ENCODE data around the gene MT1M.
"Not testable (repeated sequence)": the region's sequence is repeated elsewhere in the genome, so short reads cannot be mapped to it uniquely, and the experiment has no call there.

The MT1M gene

DNA sequence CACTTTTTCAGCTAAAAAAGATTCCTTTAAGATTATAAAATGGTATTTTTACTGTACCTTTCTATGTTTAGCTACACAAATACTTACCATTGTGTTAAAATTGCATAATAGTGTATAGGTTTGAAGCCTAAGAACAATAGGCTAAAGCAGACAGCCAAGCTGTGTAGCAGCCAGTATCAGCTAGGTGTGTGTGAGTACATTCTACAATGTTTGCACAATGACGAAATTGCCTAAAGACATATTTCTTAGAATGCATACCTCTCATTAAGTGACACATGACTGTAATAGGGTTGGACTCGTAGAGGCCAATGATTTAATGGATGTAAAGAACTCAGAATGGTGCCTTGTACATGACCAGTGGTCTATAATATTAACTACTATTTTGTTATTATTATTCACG is 17.4 kb downstream of the MT1M start:
- DNase-seq (ENCODE audit: low read depth), result no peak

DNA sequence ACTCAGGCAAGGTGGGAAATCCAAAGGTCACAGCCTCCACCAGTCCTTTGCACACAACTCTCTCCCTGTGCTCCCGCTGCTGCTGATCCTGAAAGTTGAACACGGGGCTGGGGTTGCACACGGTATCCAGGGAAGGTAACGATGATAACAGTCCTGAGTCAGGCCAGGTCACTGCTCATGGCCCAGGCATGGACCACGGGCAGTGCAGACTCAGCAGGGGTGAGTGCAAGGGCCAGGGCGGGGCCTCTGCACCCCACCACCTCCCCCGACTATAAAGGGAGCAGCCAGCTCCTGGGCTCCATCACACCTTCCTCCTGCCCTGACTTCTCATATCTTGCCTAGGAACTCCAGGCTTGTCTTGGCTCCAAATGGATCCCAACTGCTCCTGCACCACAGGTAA is 19.1 kb downstream of the MT1M start, which contains the start of gene MT1B:
Gene MT1B (plus strand): TSS at position 301 of the 400 bp plus-strand sequence. CDS start 68 bp downstream, at position 369.
- DNase-seq (ENCODE audit: low read depth), result no peak

DNA sequence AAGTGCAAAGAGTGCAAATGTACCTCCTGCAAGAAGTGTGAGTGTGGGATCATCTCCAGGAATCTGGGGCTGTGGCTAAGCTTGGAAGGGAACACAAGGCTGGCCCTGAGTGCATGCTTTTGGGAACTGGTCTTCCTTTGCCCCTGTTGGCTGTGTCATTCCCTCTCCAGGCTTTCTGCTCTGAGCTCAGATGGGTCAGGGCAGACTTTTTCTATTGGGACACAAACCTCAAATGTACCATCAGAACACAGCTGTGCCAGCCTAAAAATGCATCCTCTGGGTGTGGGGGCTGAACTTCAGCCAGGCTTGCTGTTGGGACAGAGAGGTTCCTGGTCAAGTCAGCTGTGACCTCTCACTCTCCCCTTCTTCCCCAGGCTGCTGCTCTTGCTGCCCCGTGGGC is 20.1 kb downstream of the MT1M start:
- no peak for DNase-seq (ENCODE audit: low read depth)

DNA sequence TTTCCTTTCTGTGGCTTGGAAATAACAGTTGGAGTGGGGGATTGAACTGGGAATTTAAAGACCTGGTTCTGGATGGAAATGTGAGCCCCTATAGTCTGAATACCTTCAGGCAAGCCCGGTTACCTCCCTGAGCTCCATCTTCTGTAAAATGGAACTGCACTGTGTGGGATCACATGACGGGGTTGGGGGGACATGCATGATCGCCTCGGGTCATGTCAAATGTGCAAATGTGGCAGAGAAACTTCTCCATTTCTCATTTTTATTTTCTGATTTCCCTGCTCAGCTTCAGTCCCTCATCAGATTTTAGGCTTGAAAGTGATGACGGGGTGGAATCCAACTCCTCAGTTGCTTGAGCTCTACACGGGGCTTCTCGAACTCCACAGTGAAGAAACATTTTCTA is 20.8 kb downstream of the MT1M start:
- DNase-seq (ENCODE audit: low read depth), result no peak

DNA sequence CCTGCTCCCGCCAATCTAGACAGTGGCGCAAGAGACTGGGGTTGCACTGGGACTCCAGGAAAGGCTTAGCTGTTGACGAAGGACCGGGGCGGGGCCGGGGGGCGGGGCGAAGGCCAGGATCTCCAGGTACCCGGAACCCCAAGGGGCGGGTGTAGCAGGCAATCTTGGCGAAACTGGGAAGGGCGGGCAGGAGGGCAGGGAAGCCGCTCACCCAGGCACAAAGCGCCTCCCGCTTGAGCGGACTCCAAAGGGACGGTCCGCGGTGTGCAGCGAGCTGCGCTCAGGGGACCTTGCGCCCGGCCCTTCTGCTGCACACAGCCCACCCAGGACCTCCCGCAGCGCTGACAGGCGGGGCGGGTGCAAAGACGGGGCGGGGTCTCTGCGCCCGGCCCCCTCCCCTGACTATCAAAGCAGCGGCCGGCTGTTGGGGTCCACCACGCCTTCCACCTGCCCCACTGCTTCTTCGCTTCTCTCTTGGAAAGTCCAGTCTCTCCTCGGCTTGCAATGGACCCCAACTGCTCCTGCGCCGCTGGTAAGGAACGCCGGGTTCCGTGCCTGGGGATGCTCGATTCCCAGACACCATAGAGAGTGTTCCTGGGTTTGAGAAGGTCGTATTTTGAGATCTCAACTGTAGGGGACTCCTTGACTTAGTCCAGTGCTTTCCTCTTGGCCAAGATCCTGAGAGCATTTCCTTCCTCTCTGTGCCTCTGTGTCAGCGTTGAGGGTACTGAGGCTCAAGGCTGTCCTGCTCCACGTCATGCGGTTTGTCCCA is 25.3 kb downstream of the MT1M start, which contains the start of gene MT1F:
Gene MT1F (plus strand): TSS at position 405 of the 772 bp plus-strand sequence. CDS start 100 bp downstream, at position 505.
- no peak for DNase-seq (ENCODE audit: low read depth)

DNA sequence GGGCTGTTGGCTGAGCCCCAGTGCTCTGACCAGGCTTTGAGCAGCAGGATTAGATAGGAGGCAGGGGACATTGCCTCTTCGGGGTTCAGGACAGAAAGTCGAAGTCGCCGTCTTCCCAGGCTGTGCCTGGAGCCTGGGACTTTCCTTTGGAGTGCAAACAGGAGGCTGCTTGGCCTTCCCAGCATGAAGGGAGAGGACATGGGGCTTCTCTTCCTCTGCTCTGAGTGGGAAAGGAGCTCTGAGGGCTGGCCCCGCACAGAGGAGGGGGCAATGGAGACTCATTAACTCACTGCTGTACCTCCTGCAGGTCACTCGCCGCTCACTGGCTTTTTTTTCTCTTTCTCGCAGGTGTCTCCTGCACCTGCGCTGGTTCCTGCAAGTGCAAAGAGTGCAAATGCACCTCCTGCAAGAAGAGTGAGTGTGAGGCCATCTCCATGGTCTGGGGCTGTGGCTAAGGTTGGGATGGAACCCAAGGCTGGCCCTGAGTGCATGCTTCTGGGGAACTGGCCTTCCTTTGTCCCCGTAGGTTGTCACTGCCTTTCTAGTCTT is 25.9 kb downstream of the MT1M start:
- DNase-seq (ENCODE audit: low read depth), result no peak

DNA sequence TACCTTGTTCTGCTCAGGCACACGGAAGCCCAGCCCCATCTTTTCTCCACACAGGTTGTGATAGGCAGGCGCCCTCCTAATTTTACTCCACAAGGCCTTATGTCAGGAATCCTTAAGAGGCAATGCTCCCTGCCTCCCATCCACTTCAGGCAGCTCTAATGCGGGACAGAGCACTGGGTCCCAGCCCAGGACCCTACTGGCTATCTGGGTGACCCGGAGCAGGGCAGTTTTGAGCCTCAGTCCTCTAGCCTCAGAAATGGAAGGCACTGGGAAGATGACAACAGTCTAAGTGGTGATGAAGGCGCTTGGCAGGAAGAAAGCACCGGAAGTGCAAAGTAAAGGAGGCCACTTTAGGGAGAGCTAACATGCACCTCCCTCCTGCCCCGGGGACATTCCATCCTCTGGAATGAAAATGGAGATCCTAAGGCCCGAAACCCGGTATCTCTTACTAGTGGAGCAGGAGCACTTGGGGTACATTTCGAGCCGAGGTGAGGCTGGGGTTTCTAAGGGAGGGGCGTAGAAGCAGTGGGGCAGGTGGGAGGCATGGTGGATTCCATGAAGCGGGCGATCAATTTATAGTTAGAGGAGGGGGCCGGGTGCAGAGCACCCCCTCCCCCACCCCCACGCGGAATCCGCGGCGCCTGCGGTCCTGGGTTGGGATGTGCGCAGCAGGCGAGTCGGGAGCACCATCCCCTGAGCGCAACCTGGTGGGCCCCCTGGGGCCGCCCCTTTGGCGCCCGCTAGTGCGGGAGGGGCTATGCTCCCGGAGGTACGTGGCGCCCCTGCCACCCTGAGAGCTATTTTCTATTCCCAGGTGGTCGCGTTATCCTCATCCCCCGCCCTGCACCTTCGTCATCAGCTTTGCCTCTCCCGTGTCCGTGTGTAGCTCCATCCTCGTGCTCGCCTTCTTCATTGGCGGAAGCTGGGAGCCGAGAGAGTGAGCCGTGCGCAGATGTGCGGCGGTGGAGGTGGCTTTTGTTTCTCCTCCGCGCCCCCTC is 30.2 kb downstream of the MT1M start:
- DNase-seq (ENCODE audit: low read depth), result no peak

DNA sequence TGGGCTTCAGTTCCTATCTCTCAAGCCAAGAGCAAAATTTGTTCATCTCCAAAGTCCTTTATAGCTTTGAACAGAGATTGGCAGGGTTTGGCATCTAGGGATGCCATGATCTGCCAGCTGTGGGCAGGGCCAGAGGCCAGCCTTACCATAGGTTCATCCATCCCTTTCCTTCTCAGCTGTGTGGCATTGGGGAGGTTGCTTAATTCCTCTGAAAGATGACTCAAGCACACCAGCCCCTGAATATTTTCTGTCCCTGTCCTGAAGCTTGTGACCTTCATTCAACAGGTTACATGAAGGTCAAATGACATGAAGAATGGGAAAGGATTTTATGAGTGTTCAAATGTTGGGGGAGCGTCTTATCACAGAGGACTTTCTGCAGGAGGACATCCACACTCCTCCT is 32.0 kb downstream of the MT1M start:
- DNase-seq (ENCODE audit: low read depth), result no peak

DNA sequence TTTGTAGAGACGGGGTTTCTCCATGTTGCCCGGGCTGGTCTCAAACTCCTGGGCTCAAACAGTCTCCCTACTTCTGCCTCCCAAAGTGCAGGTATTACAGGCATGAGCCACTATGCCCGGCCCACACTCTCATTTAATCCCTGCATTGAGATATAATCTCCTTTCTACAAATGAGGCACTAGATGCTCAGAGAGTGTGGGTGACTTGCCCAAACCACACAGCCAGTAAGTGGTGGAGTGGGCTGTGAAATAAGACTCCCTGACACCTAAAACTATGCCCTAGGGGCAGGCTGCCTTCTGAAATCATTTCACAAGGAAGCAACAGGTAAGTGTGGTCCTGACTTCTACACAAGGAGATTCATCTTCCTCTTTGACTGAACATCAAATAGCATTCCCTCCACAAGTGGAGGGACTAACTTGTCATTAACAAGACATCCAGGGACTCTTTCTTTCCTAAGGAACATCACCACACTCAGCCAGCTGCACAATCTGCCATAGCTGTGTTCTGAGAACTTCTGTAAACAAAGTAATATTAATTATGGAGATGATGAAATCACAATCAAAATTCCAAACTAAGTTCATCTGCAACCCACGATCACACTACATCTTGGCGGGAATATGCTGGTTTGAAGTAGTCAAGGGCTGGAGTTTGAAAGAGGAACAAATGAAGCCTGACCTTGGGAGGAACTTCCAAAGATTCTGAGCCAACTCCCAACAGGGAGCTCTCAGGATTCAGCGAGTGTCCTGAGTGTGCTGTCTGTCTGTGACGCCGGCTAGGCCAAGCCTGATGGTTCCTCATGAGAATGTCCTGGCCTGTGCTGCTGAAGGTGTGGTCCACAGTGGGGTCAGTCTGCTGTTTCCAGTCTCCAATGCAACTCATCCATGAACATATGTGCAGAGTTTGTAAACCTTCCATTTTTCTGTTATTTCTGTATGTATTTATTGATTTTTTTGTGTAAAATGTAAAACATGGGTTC is 33.1 kb downstream of the MT1M start:
- DNase-seq (ENCODE audit: low read depth), result not testable (repeated sequence)

DNA sequence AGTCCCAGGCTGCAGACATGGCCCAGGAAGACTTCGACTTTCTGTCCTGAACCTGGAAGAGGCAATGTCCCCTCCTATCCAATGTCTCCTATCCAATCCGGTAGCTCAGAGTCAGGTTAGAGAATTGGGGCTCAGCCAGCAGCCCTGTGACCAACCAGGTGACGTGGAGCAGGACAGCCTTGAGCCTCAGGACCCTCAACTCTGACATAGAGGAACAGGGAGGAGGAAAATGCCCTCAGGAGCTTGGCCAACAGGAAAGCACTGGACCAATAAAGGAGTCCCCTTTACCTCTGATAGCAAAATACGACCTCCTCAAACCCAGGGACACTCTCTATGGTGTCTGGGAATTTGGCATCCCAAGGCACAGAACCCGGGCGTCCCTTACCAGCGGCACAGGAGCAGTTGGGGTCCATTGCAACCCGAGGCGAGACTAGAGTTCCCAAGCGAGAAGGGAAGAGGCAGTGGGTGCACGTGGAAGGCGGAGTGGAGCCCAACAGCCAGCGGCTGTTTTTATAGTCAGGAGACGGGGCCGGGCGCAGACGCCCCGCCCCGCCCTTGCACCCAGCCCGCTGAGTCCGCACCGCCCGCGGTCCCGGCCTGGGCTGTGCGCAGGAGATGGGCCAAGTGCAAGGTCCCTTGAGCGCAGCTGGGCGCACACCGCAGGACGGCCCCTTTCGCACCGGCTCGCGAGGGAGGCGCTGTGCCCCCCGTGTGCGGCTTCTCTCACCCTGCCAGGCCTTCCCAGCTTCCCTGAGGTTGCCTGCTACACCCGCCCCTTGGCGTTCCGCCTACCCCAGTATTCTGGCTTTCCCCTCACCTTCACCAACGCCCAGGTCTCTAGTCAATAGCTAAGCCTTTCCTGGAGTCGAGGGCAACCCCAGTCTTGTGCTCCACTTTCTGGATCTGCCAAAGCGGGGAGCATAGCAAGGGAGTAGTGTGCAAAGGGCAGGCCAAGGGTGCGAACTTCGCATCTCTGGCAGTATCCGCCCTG is 35.4 kb downstream of the MT1M start, which contains the start of gene MT1G:
Gene MT1G (minus strand): TSS at position 485 of the 991 bp plus-strand sequence. CDS start 72 bp downstream, at position 413.
- DNase-seq (ENCODE audit: low read depth), result no peak

DNA sequence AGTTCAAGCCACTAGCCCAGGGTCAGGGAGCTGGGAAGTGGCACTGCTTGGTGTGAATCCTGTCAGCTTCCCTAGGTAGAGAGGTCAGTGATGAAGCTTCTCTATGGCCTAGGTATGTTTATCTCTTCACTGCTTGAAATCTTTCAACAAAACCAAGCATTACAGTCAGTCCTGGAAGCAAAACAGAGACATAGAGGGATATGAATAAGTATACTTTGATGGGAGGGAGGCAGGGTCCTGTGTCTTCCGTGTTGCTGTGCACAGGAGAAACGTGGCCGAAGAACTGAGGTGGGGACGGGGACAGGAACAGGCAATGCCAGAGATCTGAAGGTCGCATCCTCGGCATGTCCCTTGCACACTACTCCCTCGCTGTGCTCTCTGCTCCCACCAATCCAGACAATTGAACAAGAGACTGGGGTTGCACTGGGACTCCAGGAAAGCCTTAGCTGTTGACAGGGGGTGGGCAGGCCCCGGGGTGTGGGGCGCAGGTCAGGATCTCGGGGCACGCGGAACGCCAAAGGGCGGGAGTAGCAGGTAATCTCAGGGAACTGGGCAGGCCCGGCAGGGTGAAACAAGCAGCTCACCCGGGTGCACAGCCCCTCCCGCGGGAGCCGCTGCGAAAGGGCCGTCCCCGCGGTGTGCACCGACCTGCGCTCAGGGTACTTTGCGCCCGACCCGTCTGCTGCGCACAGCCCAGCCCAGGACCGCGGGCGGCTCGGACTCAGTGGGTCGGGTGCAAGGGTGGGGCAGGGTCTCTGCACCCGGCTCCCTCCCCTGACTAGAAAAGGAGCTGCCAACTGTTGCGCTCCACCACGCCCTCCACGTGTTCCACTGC is 36.8 kb downstream of the MT1M start, which contains the start of gene MT1H:
Gene MT1H (plus strand): TSS at position 810 of the 835 bp plus-strand sequence. CDS start 71 bp downstream, outside the sequence.
- no peak for DNase-seq (ENCODE audit: low read depth)

DNA sequence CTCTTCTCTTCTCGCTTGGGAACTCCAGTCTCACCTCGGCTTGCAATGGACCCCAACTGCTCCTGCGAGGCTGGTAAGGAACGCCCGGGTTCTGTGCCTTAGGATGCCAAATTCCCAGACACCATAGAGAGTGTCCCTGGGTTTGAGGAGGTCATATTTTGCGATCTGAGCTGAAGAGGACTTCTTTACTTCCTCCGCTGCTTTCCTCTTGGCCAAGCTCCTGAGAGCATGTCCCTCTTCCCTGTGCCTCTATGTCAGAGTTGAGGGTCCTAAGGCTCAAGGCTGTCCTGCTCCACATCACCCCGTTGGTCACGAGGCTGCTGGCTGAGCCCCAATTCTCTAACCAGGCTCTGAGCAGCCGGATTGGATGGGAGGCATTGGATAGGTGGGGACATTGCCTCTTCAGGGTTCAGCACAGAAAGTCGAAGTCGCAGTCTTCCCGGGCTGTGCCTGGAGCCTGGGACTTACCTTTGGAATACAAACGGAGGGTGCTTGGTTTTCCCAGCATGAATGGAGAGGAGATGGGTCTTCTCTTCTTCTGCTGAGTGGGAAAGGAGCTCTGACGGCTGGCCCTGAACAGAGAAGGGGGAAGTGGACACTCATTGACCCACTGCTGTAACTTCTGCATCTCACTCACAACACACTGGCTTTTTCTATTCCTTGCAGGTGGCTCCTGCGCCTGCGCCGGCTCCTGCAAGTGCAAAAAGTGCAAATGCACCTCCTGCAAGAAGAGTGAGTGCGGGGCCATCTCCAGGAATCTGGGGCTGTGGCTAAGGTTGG is 37.6 kb downstream of the MT1M start:
- DNase-seq (ENCODE audit: low read depth), result no peak

DNA sequence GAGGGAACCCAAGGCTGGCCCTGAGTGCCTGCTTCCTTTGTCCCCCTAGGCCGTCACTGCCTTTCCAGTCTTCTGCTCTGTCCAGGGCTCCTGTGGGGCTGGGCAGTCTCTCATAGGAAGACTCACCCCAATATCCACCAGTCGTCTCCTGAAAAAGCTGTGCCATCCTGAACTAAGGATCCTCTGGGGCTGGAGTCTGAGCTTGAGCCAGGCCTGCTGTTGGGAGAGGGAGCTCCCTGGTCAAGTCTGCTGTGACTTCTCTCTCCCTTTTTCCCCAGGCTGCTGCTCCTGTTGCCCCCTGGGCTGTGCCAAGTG is 38.1 kb downstream of the MT1M start:
- no peak for DNase-seq (ENCODE audit: low read depth)

DNA sequence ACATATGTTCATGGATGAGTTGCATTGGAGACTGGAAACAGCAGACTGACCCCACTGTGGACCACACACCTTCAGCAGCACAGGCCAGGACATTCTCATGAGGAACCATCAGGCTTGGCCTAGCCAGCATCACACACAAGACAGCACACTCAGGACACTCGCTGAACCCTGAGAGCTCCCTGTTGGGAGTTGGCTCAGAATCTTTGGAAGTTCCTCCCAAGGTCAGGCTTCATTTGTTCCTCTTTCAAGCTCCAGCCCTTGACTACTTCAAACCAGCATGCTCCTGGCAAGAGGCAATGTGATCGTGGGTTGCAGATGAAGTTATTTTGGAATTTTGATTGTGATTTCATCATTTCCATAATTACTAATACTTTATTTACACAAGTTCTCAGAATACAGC is 39.2 kb downstream of the MT1M start:
- not testable (repeated sequence) for DNase-seq (ENCODE audit: low read depth)

DNA sequence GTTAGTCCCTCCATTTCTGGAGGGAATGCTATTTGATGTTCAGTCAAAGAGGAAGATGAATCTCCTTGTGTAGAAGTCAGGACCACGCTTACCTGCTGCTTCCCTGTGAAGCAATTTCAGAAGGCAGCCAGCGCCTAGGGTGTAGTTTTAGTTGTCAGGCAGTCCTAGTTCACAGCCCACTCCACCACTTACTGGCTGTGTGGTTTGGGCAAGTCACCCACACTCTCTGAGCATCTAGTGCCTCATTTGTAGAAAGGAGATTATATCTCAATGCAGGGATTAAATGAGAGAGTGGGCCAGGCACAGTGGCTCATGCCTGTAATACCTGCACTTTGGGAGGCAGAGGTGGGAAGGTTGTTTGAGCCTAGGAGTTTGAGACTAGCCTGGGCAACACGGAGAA is 39.7 kb downstream of the MT1M start:
- not testable (repeated sequence) for DNase-seq (ENCODE audit: low read depth)

DNA sequence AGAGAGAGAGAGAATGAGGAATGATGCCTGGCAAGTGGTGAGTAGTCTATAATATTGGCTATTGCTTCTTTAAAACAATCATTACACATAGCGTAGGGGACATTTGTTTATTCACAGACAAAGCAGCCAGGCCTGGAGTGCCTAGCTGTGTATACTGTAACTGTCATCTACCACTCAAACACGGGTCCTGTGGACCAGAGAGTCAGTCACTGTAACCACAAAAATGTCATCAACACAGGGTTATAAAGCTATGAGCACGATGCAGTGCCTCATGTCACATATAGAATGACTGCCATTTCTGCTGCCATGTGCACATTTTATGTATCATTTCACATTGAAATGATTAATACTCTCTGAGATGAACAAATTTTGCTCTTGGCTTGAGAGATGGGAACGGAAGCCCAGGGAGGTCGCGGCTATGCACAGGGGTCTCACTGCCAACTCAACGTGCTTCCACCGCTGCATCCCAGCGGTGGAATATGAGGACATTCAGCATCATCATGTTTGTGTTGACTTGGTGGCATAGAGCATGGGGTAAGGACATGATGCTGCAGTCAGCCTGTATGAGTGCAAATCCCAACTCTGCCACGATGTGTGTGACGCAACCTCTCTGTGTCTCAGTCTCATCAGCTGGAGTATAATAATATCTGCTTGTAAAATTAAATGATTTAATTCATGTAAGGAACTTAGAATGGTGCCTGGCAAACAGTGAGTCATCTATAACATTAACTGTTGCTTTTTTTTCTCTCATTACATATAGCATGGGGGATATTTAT is 40.5 kb downstream of the MT1M start:
- no peak for DNase-seq (ENCODE audit: low read depth)

DNA sequence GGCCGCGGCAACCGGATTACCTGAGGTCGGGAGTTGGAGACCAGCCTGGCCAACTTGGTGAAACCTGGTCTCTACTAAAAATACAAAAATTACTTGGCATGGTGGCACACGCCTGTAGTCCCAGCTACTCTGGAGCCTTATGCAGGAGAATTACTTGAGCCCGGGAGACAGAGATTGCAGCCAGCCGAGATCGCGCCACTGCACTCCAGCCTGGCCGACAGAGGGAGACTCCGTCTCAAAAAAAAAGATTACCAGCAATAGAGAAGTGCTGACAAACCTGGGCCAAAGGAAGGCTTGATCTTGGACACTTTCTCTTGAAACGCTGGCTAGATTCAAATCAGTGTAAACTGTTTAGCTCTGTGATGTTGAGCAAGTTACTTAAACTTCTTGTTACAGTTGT is 41.5 kb downstream of the MT1M start:
- no peak for DNase-seq (ENCODE audit: low read depth)

Data from GM04503 (cell line).